Measurements from ENCODE around the gene TRAM2. TPM values are rescaled to one million over a fixed set of nuclear protein-coding genes. Genes with fewer than 3 reads are reported as not detected.

The TRAM2 gene
- total RNA-seq, 1 experiment from 2014 or later, result 12.8 TPM

DNA sequence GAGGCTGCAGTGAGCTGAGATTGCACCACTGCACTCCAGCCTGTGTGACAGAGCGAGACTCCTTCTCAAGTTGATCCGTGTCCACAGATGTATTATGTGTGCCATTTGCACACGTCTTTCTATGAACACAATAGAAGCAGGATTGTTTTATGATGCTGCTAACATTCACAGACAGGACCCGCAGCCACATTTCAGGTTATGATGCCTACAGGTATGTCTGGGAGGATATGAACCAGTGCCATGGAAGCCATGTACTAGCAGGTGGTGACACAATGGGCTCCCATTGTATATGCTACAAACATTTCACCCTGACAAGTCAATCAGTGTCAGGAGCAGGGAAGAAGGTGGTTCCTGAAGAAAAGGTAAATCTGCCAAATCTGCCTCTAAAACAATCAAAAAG lies 4.3 kb downstream of the TRAM2 start:
- Mint-ChIP-seq H3K36me3 (ENCODE audit: insufficient read depth, unreplicated experiment) (peaks cover 14% of the 10 kb centered on the region), H3K27ac (ENCODE audit: unreplicated experiment) (no peak overlapping the region), H3K9me3 (ENCODE audit: low read depth, unreplicated experiment) (no peaks in the 10 kb centered on the region), H3K4me3 (ENCODE audit: low read depth, unreplicated experiment) (no peak overlapping the region), H3K4me1 (ENCODE audit: low read depth, unreplicated experiment) (peaks cover 36% of the 10 kb centered on the region), H3K27me3 (ENCODE audit: unreplicated experiment) (no peaks in the 10 kb centered on the region)
- no peak for DNase-seq
- CTCF ChIA-PET, result no interaction called here
- TF ChIP-seq CTCF (IDR thresholded peaks at IDR 0.05; ENCODE audit: unreplicated experiment), result no peak
- intact Hi-C loops (cut with micrococcal nuclease; ENCODE audit: unreplicated experiment), result no loop called here
- no TSS peak for BruUV-seq (replicated peaks)

DNA sequence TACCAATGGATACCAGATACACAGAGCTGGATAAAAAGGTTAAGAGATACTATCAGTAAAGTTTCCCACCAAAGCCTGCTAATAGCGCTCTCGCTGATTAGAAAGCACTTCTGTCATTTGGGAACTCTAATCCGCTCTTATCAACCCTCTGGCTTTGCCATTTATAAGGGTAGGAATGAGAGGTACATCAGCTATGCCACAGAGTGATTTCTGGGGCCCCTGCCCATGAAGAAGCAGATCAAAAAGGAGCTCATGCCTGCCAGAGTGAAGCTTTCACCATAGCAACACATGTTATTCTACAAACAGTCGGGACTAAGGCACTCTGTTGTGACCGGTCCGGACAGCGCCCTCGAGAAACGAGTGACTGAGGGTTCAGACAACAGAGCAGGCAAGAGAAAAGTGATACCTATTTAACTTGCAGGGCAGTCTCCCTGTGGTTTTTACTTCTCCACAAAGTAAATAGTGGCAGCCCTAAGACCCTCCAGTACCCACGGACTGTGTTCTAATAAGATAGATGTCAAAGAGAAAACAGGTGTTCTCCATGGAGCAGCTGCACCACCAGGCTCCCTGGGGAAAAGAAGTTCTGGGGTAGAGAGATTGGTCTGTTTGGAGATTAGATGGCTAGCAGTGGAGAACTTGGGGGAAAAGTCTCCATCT lies 5.6 kb downstream of the TRAM2 start:
- DNase-seq, result no peak
- Mint-ChIP-seq H3K27me3 (ENCODE audit: unreplicated experiment) (no peaks in the 10 kb centered on the region), H3K4me1 (ENCODE audit: low read depth, unreplicated experiment) (peaks cover 34% of the 10 kb centered on the region), H3K36me3 (ENCODE audit: insufficient read depth, unreplicated experiment) (peaks cover 5% of the 10 kb centered on the region), H3K9me3 (ENCODE audit: low read depth, unreplicated experiment) (no peaks in the 10 kb centered on the region), H3K27ac (ENCODE audit: unreplicated experiment) (no peak overlapping the region), H3K4me3 (ENCODE audit: low read depth, unreplicated experiment) (no peak overlapping the region)
- BruUV-seq (replicated peaks), result no TSS peak
- CTCF ChIA-PET, result interaction anchor here (0.6 to 0.7 kb wide), 2 partner anchors 91 to 150 kb away, joined by 3 to 4 read pairs; no protein-coding TSS in a partner anchor
- TF ChIP-seq CTCF (IDR thresholded peaks at IDR 0.05; ENCODE audit: unreplicated experiment), result no peak
- intact Hi-C loops (cut with micrococcal nuclease; ENCODE audit: unreplicated experiment), result no loop called here

DNA sequence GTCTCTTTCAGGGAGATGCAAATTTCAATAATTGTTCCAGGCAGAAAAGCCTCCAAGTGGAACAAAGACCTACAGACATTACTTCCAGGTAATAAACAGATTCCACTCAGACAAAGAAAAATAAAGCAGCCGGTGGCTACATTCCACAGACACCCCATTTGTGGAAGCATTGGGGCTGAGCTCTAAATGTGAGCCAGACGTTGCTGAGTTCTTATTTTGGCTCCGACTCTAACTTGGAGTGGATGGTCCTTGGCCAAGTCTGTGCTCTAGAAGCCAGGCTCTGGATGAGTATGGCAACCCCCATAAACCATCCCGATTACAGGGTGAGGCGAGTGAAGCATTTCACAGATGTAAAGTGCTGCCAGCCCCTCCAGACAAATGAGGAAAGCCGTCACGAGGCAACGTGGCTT lies 6.6 kb downstream of the TRAM2 start:
- no peaks in the 10 kb centered on the region for H3K36me3 Mint-ChIP-seq (ENCODE audit: insufficient read depth, unreplicated experiment)
- no peaks in the 10 kb centered on the region for H3K9me3 Mint-ChIP-seq (ENCODE audit: low read depth, unreplicated experiment)
- no TSS peak for BruUV-seq (replicated peaks)
- intact Hi-C loops (cut with micrococcal nuclease; ENCODE audit: unreplicated experiment), result no loop called here
- no peaks in the 10 kb centered on the region for H3K27me3 Mint-ChIP-seq (ENCODE audit: unreplicated experiment)
- H3K4me3 Mint-ChIP-seq (ENCODE audit: low read depth, unreplicated experiment), result no peak overlapping the region
- H3K4me1 Mint-ChIP-seq (ENCODE audit: low read depth, unreplicated experiment), result peaks cover 25% of the 10 kb centered on the region
- TF ChIP-seq CTCF (IDR thresholded peaks at IDR 0.05; ENCODE audit: unreplicated experiment), result no peak
- no peak overlapping the region for H3K27ac Mint-ChIP-seq (ENCODE audit: unreplicated experiment)
- CTCF ChIA-PET, result interaction anchor here (0.8 kb wide), 1 partner anchor 280 kb away, joined by 4 read pairs; no protein-coding TSS in a partner anchor
- no peak for DNase-seq

DNA sequence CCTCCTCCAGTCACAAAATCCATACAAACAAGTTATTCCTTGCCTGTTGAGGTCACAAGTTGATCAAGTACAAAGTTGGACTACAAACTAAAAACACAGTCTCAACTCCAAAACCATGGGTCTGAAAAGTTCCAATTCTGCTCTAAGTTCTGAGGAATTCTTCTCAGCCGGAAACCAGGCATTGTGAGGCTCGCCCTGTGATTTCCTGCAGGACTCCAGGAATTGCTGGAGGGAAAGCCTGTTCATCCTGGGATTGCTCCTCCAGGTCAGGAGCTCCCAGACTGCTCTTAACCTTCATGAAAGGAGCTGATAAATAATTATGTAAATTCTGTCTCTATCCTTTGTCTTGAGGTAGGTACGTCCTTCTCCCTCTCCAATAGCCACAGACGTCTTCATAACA lies 8.5 kb downstream of the TRAM2 start:
- no peak for TF ChIP-seq CTCF (IDR thresholded peaks at IDR 0.05; ENCODE audit: unreplicated experiment)
- BruUV-seq (replicated peaks), result no TSS peak
- H3K36me3 Mint-ChIP-seq (ENCODE audit: insufficient read depth, unreplicated experiment), result no peaks in the 10 kb centered on the region
- no peak overlapping the region for H3K27ac Mint-ChIP-seq (ENCODE audit: unreplicated experiment)
- no peak for DNase-seq
- peaks cover 6% of the 10 kb centered on the region for H3K4me1 Mint-ChIP-seq (ENCODE audit: low read depth, unreplicated experiment)
- no peaks in the 10 kb centered on the region for H3K27me3 Mint-ChIP-seq (ENCODE audit: unreplicated experiment)
- H3K9me3 Mint-ChIP-seq (ENCODE audit: low read depth, unreplicated experiment), result no peaks in the 10 kb centered on the region
- CTCF ChIA-PET, result no interaction called here
- intact Hi-C loops (cut with micrococcal nuclease; ENCODE audit: unreplicated experiment), result no loop called here
- no peak overlapping the region for H3K4me3 Mint-ChIP-seq (ENCODE audit: low read depth, unreplicated experiment)

Data from Calu3 (cell line).